HG02938 (cell line): ENCODE data around the gene CARD11.
"Not testable (repeated sequence)": the region's sequence is repeated elsewhere in the genome, so short reads cannot be mapped to it uniquely, and the experiment has no call there.

Source experiments
- ATAC-seq: cut with Tn5 transposase; IDR thresholded peaks from one replicate; pipeline ENCODE4 v1.9.1; 2021; ENCODE audit warnings: mild to moderate bottlenecking, moderate library complexity; ENCODE audit not compliant: unreplicated experiment

The CARD11 gene

DNA sequence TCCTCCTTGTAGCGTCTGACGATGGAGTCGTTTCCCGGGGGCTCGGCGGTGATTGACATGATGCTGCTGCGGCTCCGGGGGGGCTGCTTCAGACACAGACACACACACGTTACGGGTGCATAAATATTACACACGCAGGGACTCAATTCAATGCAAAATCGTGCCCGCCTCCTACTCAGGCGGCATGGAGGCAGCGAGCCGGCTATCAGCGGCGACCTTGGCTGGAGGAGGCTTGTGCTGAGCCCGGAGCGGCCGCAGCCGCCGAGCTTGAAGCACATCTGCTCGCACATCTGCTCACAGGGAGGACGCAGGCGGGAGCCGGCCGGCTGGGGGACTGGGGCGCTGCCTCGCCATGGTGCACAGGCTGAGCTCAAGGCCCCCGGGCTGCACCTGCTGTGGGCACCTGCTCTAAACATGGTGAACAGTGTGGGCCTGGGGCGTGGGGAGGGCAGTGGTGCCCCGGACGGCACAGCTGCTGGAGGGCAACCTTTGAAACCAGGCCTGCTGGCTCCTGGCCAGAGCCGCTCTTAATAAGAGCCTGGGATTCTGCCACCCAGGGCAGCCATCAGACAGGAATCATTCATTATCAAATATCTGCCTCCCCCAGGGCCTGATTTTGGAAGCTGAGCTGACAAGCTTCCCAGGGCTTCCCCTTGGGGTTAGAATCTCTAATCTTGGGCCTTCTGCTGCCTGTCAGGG is 114.9 kb downstream of the CARD11 start:
- no peak for ATAC-seq

- no peak for ATAC-seq
These were observed 115.4 kb downstream of the CARD11 start for GRCh38 chr7:2928256-2928612.

DNA sequence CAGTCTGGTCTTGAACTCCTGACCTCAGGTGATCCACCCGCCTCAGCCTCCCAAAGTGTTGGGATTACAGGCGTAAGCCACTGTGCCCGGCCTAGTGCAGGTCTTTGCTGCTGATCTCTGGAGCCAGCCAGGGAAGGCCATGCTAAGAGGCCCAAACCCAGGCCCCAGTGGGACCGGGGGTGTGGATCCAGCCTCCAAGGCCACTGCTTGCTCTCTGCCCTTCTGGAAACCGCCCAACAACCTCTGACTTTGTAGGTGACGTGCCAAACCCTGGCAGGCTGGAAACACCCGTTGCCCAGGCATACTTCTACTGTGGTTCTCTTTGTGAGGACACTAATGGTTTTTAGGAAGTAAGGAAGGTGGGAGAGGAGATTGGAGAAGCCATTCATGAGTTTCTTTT is 116.1 kb downstream of the CARD11 start:
- ATAC-seq = no peak

DNA sequence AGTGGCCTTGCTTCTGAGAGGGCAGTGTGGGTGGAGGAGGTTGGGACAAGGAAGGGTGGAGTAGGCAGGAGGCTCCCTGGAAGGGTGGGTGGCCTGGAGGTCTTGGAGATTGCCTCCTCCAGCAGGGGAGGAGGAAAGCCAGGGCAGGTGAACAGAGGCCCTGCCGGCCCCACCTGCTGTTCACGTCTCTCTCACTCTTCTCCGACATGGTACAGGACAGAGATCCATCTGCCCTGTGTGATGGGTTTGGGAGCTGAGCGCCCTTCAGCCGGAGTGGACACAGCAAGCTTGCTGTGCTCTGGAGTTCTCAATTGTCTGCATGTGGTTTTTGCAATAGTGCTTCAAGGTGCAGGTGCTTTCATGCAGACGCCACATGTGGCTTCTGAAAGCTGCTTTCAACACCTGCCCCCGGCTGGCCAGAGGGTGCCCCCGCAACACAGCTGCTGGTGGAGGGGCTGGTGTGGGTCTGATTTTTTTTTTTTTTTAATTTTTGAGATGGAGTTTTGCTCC is 116.7 kb downstream of the CARD11 start:
- ATAC-seq = no peak

GRCh38 chr7:2926120-2926895 is 117.4 kb downstream of the CARD11 start:
- no peak for ATAC-seq

DNA sequence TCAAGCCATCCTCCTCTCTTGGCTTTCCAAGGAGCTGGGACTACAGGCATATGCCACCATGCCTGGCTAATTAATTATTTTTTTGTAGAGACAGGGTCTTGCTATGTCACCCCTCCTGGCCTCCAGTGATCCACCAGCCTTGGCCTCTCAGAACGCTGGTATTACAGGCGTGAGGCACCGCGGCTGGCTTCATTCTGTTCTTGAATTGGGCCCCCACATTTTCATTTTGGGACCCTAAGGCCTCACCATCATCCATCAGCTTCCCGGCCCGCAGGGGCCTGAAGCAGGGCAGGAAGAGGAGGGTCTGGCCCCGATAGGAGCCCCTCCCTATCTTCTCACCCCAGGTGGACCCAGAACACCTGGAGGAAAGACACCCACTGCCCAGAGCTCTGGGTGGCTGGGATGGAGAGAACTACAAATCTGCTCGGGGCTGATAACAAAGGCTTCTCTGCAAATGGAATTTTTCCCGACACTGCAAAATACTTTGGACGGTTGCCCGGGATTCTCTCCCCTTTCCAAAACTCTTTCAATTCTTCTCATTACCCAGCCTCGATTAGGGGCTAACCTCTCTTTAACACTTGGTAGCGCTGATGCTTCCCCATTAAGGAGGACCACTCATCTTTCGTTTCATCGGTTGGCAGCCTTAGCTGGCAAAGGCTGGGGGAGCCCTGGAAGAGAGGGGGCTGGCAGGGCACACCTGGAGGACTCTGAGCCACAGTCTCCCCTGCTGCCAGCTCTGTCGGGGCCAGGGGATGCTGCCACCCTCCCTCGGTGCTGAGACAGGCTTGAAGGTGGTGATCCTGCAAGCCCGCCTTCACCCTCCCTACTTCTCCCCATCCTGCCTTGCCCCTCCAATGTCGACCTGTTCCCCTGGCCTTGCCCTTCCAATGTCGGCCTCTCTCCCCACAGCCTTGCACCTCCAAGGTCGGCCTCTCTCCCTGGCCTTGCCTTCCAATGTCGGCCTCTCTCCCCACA is 118.5 kb downstream of the CARD11 start:
- no peak for ATAC-seq

DNA sequence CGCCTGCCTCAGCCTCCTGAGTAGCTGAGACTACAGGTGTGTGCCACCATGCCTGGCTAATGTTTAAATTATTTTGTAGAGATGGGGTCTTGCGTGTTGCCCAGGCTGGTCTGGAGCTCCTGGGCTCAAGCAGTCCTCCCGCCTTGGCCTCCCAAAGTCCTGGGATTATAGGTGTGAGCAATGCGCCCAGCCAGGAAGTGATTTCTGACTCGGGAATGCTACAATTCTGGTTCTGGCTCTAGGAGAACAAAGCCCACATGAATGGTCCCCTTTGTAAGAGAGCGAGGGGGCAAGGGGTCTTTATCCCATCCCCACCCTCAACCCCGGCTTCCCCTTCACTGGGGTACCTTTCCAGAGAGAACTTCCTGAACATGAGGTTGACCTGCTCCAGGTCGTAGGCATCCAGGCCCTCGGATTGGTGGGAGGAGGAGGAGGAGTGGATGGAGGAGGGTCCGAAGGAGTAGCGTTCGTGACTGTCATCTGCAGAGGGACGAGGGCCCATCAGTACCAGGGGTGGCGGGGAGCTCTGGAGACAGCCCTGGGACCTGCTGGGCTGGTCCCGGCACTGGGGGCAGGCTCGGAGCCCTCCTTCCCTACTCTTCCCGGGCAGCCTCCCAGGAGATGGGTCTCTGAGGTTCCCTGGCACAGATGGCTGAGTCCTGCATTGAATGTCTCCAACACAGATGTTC is 119.6 kb downstream of the CARD11 start:
- ATAC-seq = no peak

GRCh38 chr7:2923291-2923781 is 120.3 kb downstream of the CARD11 start:
- no peak for ATAC-seq

DNA sequence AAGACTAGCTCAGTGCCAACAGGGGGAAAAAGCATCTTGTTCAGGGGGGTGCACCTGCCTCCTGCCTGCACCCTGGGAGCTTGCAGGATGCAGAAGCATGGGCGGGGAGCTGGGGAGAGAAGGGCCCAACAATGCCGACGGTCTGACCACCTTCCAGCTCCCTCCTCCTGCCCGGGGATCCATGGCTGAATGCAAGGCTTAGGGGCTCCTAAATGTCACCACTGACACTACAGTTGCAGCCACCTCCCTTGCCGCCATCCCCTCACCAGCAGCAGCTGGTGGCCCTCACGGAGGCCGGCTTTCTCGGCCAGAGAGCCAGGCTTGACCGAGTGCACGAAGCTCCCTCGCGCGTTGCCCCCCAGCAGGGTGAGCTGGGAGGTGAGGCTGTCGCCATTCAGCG is 120.8 kb downstream of the CARD11 start:
- ATAC-seq = no peak

DNA sequence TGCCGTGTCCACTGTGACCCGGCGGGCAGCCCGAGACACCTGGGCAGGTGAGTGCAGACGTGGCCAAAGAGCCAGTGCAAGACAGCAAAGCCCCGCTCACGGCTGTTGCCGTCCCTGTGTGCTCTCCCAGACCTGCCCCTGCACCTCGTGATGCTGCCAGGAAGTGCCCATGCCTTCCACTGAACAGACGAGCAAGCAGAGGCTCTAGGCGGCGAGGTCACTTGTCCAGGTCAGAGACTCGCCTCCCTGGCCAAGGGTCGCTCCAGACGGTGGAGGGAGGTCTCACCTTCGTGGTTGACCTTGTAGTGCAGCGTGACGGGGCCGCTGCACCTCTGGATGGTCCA is 121.3 kb downstream of the CARD11 start:
- ATAC-seq = no peak

DNA sequence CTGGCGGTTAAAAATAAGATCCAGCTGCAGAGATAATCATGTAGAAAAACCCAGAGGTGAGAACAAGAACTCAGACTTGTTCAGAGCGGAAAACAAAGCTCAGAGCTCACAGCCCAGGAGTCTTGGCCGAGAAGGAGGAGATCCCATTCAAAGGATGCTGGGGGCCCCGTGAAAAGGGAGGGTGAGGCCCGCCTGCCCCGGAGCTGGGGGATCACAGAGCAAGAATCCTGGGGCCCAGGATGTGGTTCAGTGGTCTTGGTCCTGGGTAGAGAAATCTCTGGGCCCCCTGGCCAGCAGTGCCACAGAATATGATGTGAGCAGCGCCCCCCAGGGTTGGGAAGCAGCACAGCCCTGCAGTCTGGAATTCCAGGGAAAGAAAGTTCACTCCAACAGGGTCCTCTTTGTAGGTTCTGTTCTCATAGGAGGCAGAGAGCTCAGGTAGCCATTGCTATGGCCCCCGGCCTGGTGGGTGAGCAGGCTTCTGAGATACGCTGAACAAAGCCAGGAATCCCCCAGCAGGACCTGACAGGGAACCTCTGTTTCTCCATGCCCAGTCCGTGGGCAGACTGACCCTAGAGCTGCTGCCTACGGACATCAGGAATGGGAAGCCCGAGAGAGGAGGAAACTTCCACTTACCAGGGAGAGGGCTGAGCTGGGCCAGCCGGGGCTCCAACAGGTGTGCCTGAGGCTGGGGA is 121.9 kb downstream of the CARD11 start:
- no peak for ATAC-seq

DNA sequence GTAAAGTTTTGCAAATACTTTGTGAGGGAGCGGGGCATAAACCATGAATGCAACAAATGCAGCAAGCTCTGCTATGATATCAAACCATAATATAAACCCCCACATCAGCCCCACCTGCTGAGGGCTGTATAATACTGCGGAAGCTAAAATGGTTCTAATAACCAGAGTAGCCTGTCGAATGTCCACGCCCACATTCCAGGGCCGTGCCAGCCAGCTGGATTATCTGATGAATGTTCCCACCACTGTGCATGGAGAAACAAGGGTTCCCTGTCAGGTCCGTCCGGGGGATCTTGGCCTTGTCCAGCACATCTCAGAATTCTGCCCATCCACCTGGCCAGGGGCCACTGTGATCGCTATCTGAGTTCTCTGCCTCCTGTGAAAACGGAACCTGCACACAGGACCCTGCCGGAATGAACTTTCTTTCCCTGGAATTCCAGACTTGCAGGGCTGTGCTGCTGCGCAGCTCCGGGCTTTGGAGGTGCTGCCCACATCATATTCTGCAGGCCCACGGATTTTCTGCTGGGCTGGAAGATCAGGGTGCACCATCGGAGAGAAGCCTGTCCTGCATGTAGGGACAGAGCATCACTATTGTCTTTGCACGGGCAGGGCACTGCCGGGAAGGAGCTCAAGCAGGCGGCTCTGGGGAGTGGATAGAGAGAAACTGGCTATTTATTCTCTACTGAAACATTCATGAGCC is 122.6 kb downstream of the CARD11 start:
- ATAC-seq = no peak

DNA sequence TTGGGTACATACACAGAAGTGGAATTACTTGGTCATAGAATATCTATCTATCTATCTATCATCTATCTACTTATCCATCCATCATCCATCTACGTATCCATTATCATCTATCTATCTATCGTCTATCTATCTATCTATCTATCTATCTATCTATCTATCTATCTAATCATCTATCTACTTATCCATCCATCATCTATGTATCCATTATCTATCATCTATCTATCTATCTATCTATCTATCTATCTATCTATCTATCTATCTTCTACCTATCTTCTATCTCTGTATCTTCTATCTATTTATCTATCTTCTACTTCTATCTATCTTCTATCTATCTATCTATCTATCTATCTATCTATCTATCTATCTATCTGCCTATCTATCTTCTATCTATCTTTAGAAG is 123.2 kb downstream of the CARD11 start:
- not testable (repeated sequence) for ATAC-seq

DNA sequence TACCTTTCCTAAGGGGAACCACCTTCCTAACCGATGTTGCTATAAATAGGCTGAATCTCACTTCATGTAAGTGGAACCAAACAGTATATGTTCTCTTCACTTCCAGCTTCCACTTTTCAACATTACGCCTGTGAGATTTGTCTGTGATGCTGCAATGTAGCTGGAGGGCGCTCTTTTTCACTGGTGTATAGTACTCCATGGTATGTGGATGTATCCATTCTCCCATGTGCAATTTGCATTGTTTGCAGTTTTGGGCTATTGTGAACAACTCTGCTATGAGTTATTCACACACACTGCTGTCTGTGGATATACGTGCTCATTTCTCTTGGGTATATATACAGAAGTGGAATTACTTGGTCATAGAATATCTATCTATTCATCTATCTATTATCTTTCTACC is 123.6 kb downstream of the CARD11 start:
- ATAC-seq = no peak

DNA sequence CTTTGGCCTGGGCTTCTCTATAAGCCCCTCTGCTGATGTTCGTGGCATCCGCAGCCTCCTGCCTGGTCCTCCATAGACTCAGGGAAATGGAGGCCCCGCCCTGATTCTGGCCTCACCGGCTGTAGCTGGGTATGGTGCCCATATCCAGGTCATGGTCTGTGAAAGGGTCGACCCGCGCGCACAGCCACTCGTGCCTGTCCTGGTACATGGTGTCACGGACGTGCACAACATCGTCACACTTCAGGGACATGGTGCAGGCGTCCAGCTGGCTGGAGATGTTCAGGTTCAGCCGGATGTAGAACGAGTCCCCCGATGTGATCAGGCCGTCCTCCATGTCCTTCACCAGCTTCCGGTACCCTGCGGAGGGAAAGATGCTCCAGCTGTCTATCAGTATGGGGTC is 124.4 kb downstream of the CARD11 start:
- no peak for ATAC-seq

DNA sequence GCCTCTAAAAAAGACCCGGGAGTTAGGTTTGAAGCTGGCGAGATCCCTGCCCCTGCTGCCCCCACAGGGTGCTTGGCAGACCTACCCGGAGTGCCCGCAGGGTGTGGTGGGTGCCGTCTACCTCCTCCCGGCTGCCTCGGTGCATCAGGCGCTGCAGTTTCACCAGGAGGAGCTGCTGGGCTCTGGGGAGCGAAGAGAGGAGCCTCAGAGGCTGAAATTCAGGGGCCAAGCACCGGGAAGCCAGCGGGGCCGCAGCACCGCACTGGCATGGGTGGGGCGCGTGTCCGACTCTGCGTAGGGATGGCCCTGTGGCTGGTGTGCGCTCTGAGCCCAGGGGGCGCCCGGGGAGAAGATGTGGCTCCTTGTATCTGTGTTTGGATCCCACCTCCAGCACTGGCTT is 125.3 kb downstream of the CARD11 start:
- ATAC-seq = no peak

- ATAC-seq = no peak
These were observed 128.6 kb downstream of the CARD11 start for GRCh38 chr7:2915023-2915422.

DNA sequence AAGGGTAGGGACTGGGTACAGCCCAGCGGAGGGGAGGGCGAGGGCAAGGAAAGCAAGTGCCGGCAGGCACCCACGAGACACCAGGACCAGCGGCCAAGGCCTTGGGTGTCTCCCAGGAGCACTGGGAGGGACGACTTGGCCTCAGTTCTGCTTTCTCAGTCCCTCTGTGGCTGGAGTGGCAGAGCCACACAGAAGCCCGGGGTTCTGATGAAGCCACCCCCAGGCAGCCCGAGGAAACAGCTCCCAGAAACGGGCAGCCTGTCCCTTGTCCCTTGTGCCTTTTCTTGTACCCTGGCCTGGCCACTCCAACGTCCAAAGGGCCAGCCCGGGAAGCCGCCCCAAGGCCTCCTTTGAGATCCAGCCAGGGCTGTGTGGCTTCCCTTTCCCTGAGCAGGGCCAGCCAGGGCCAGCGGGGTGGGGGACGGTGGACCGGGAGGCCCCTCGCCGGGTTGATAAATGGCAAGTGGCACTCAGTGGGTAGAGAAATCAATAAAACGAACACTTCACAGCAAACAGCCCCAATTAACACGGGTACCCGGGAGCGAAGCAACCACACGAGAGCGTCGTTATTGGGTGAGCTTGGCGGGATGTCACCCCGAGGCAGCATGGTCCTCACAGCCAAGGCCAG is 129.8 kb downstream of the CARD11 start:
- no peak for ATAC-seq
